Muscle of leg (tissue), 16 donors: Measurements from ENCODE around the gene ULK2. TPM values are rescaled to one million over a fixed set of nuclear protein-coding genes. Genes with fewer than 3 reads are reported as not detected.

Experiments used
- DNase-seq: peaks from one replicate; pipeline ENCODE4 v3.0.0; 2013
- H3K27ac ChIP-seq: one replicate; pipeline ENCODE4 v1.5.1; 2013; ENCODE audit warnings: mild to moderate bottlenecking, low read length, control low read depth
- H3K27me3 ChIP-seq: one replicate; pipeline ENCODE4 v1.6.1; 2013; ENCODE audit warnings: low read length; ENCODE audit not compliant: control insufficient read depth, insufficient read depth
- H3K36me3 ChIP-seq: one replicate; pipeline ENCODE4 v1.6.1; 2013; ENCODE audit warnings: low read length; ENCODE audit not compliant: control insufficient read depth, insufficient read depth
- H3K4me1 ChIP-seq: one replicate; pipeline ENCODE4 v1.6.1; 2013; ENCODE audit warnings: low read length; ENCODE audit not compliant: control insufficient read depth, insufficient read depth
- H3K4me3 ChIP-seq: one replicate; pipeline ENCODE4 v1.5.1; 2013; ENCODE audit warnings: low read length, control low read depth
- H3K9me3 ChIP-seq: replicated peaks from 2 replicates; pipeline ENCODE4 v1.6.1; 2013; ENCODE audit warnings: low read depth, low read length; ENCODE audit not compliant: control insufficient read depth
- WGBS: methylation state at CpG from one replicate; pipeline ENCODE4 v1.1.5; 2013; ENCODE audit warnings: missing lambda C conversion rate; ENCODE audit not compliant: insufficient coverage; 5-methylcytosine and 5-hydroxymethylcytosine counted together
- long read RNA-seq, 11 donors: transcript quantifications; one replicate each; lab custom pipeline, GENCODE V29; 2026
- polyA plus RNA-seq, 8 donors: library from polyadenylated mRNA; unstranded; fragments of 120-200 nt; gene quantifications; one replicate each; pipeline versions ENCODE4 v1.2.1 to v1.2.3, GENCODE V29; 2013; ENCODE audit warnings: inconsistent platforms in 1 of 8, low replicate concordance in 1 of 8; ENCODE audit not compliant: insufficient read length in 8 of 8, insufficient read depth in 1 of 8
- total RNA-seq: library from RNA; stranded (reverse); fragments of 120-200 nt; gene quantifications from one replicate; pipeline ENCODE4 v1.2.4, GENCODE V29; 2013

Gene ULK2
- total RNA-seq (17.2 TPM), polyA plus RNA-seq (10 to 100 TPM; 17.8 to 28.5 (median 21.5) TPM)
- long read RNA-seq, donor 1 = 0 reads
- long read RNA-seq, donor 2, partial matches to known transcripts = 0 of 1 reads
- long read RNA-seq, donor 2, other reads (novel, unspliced or antisense) = 0 of 1 reads
- long read RNA-seq, donor 3, full-length matches to known transcripts = 3 of 3 reads
- long read RNA-seq, donor 3, partial matches to known transcripts = 0 of 3 reads
- long read RNA-seq, donor 3, other reads (novel, unspliced or antisense) = 0 of 3 reads
- long read RNA-seq, donor 4, full-length matches to known transcripts = 3 of 3 reads
- long read RNA-seq, donor 4, partial matches to known transcripts = 0 of 3 reads
- long read RNA-seq, donor 4, other reads (novel, unspliced or antisense) = 0 of 3 reads
- long read RNA-seq, donor 5, full-length matches to known transcripts = 3 of 3 reads
- long read RNA-seq, donor 5, partial matches to known transcripts = 0 of 3 reads
- long read RNA-seq, donor 5, other reads (novel, unspliced or antisense) = 0 of 3 reads
- long read RNA-seq, donor 6, partial matches to known transcripts = 0 of 1 reads
- long read RNA-seq, donor 6, other reads (novel, unspliced or antisense) = 0 of 1 reads
- long read RNA-seq, donor 7 = 0 reads
- long read RNA-seq, donor 8 = 0 reads
- long read RNA-seq, donor 9, full-length matches to known transcripts = 2 of 2 reads
- long read RNA-seq, donor 9, partial matches to known transcripts = 0 of 2 reads
- long read RNA-seq, donor 9, other reads (novel, unspliced or antisense) = 0 of 2 reads
- long read RNA-seq, donor 10, partial matches to known transcripts = 0 of 1 reads
- long read RNA-seq, donor 10, other reads (novel, unspliced or antisense) = 0 of 1 reads
- long read RNA-seq, donor 11, partial matches to known transcripts = 0 of 1 reads
- long read RNA-seq, donor 11, other reads (novel, unspliced or antisense) = 0 of 1 reads

DNA sequence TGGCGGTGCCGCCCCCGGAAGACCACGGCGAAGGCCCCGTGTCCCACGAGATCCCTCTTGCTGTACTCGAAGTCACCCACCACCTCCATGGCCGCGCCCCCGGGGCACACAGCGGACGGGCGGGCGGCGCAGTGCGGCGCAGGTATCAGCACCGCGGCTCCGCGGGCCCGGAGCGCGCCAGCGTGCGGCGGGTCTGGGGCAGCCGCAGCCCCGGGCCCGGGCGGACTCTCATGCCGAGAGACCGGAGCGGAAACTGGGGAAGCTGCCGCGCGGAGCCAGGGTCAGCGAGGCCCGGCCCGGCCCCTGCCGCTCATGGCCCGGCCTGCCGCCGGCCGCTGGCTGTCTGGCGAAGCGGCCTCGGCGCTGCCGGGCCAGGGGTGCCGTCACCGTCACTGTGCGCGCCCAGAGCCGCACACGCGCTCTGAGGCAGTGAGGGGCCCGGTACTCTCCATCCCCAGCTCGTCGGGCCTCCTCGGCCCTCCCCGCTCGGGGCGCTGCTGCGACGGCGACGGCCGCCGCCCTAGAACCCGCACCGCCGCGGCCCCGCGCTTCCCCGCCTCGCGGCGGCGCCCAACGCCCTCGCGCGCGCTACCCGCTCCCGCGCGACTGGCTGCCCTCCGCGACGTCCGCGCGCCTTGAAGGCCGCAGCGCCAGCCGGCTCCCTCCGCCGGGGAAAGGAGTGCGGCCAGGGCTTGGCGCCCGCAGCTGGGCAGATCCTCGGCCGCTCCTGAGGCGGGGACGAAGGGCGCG, at the start of gene ULK2:
Gene ULK2, minus strand, starts transcription at position 608 of the 750 bp plus-strand sequence. Its CDS starts 519 bp downstream, at position 89.
- WGBS = under 1% methylated on average over 109 of the region's 111 CpGs
- Histone ChIP-seq H3K27me3 (no peaks in the 10 kb centered on the region), H3K9me3 (no peaks in the 10 kb centered on the region), H3K36me3 (peaks cover 11% of the 10 kb centered on the region), H3K4me1 (peaks cover 13% of the 10 kb centered on the region), H3K27ac (peak within 1 kb of the TSS; percentile 65), H3K4me3 (peak within 1 kb of the TSS; percentile 50)
- DNase-seq = peak; percentile 91

DNA sequence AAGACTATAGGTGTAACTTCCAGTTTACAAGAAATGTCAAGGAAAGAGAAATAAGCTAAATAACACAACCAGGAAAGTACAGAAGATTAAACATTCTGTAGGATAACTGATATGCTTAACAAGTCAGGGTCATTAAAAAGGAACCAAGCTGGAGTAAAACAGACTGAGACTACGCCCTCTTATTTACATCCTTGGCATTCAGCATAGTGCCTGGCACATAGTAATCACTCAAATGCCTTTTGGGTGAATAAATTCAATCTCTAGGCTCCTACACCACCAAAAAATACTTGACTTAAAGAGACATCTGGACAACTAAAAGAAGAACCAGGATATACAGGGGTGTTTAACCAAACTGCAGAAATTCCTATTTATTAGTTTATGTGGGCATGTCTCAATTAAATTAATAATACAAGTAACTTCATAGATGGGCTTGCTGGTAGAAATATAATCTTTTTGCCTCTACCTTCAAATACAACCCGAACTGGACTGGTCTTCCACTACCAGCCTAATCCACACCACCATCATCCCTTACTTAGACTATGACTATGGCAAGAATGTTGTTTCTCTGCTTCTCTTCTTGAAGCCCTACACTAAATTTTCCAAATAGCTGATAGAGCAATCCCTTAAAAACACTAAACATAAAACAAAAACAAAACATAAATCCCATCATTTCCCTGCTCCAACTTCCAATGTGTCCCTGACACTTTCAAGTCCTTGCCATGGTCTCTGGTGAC, 47.7 kb upstream of the ULK2 start:
- Histone ChIP-seq H3K4me1 (no peaks in the 10 kb centered on the region), H3K27ac (no peak overlapping the region), H3K9me3 (no peaks in the 10 kb centered on the region), H3K4me3 (no peak overlapping the region), H3K36me3 (peaks cover 54% of the 10 kb centered on the region), H3K27me3 (no peaks in the 10 kb centered on the region)
- 84% methylated on average over 2 of the region's 2 CpGs for WGBS
- DNase-seq = no peak

DNA sequence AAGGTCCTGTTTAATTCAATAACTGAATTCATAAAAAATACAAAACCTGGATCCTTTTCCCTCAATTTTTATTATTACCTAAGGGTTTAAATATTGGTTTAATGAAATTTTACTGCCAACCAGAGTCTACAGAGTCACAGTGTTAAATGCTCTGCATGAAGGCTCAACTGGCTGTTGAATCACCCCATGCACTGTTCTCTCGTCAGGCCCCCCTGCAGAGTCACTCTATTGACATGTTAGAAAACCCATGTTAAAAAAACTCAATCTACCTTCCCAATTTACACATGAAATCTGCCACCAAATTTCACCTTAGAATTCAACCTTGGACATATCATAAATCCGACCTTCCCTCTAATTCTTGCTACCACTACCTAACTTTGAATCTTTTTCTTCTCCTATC, 43.3 kb upstream of the ULK2 start:
- no peaks in the 10 kb centered on the region for H3K9me3 ChIP-seq
- WGBS = 76% methylated on average over 2 of the region's 2 CpGs
- DNase-seq = no peak
- no peaks in the 10 kb centered on the region for H3K27me3 ChIP-seq
- H3K36me3 ChIP-seq = peaks cover 58% of the 10 kb centered on the region
- no peak overlapping the region for H3K27ac ChIP-seq
- H3K4me1 ChIP-seq = no peaks in the 10 kb centered on the region
- H3K4me3 ChIP-seq = no peak overlapping the region

DNA sequence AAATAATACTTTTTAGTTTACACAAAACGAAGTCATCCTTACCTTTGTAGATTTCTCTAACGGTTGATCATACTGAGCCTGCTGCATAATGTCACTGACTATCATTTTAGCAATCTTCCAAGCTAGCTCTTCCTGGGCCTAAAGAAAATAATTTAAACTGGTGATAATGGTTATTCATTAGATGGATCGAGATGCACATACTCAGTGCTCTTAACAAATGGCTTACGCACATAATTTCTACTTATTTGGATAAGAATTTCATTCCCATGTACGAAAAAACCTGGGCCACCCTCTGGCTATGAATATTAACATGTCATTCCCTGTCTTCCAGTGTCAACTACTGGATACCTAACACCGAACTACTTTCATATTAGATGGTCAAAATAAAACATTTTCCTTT, 41.4 kb upstream of the ULK2 start:
- Histone ChIP-seq H3K27me3 (no peaks in the 10 kb centered on the region), H3K4me3 (no peak overlapping the region), H3K36me3 (peaks cover 58% of the 10 kb centered on the region), H3K27ac (no peak overlapping the region), H3K4me1 (no peaks in the 10 kb centered on the region), H3K9me3 (no peaks in the 10 kb centered on the region)
- no peak for DNase-seq
- WGBS = 100% methylated on average over 2 of the region's 6 CpGs

DNA sequence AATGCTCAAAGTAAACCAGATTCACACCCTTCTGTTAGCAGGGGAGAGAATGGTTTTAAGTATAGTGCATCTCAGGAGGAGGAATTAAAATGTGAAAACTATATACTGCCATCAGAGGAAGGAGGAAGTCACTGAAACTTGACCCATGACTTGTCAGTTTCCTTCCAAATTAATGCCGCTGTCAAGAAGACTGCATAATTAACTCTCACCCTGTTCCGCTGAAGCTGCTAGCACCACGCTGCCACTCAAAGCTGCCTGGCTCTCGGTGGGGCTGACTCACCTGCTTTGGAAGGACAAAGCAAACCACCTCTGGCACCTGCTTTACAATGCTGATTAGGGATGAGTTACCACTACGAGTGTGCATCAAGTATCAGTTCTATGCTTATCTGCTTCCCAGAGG, 37.8 kb upstream of the ULK2 start:
- H3K9me3 ChIP-seq = no peaks in the 10 kb centered on the region
- no peak overlapping the region for H3K4me3 ChIP-seq
- peak; percentile 25 for DNase-seq
- no peak overlapping the region for H3K27ac ChIP-seq
- no peaks in the 10 kb centered on the region for H3K27me3 ChIP-seq
- H3K4me1 ChIP-seq = no peaks in the 10 kb centered on the region
- peaks cover 61% of the 10 kb centered on the region for H3K36me3 ChIP-seq
- 90% methylated on average over 3 of the region's 5 CpGs for WGBS

DNA sequence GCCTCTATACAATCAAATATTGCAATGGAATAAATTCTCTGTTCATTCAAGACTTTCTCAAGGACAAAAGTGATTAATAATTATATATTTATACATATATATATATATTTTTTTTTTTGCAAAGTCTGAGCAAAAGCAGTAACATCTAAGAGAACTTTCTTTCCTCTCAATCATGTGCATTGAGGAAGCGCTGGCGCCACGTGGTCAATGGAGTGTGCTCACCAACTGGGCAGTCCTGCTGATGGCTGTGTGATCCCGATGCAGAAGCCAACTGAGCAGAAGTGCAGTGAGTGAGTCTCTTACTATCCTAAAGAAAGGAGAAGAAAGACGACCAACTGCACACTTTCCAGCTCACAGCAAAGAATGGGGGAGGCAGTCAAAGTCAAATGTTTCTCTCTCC, 37.2 kb upstream of the ULK2 start:
- no CpG with 5 or more reads among the region's 5 CpGs for WGBS
- H3K27ac ChIP-seq = no peak overlapping the region
- H3K36me3 ChIP-seq = peaks cover 65% of the 10 kb centered on the region
- no peaks in the 10 kb centered on the region for H3K27me3 ChIP-seq
- no peaks in the 10 kb centered on the region for H3K4me1 ChIP-seq
- peak; percentile 69 for DNase-seq
- no peaks in the 10 kb centered on the region for H3K9me3 ChIP-seq
- no peak overlapping the region for H3K4me3 ChIP-seq

DNA sequence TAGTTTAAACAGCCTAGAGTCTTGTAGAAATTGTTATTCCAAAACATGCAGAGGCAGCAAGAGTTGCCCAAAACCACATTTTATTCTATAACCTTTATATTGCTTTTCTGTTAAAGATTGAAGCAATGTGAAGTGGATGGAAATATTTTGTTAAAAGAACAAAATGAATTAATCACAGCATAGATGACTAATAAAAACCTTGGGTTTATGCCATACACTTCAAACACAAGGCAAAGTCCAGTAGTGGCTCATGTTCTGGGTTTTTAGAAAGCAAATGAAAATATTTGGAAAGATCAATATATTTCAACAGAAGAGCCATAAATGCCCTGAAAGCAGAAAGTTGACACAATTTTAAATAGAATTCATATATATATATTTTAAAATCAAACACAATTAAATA, 36.7 kb upstream of the ULK2 start:
- H3K27me3 ChIP-seq = no peaks in the 10 kb centered on the region
- H3K4me1 ChIP-seq = no peaks in the 10 kb centered on the region
- peaks cover 60% of the 10 kb centered on the region for H3K36me3 ChIP-seq
- no peaks in the 10 kb centered on the region for H3K9me3 ChIP-seq
- no peak overlapping the region for H3K4me3 ChIP-seq
- DNase-seq = no peak
- H3K27ac ChIP-seq = no peak overlapping the region

DNA sequence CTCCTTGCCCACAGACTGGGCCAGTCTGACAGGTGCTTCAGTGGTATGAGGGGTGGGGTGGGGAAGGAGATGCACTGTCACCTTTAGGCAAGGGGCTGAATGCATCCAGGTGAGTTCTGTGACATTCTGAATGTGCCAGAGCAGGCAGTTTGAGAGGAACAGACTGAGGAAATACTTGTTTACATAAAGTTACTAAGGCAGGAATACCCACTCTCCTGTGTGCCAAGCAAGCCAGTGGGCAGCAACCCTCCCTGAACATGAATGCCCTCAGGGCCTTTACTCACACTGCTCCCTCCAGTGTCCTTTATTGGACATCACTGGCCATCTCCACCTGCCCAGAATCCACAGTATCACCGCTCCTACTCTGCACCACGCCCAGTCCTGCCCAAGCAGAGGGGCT, 33.1 kb upstream of the ULK2 start:
- no peak overlapping the region for H3K4me3 ChIP-seq
- DNase-seq = no peak
- peaks cover 33% of the 10 kb centered on the region for H3K36me3 ChIP-seq
- peaks cover 6% of the 10 kb centered on the region for H3K4me1 ChIP-seq
- H3K9me3 ChIP-seq = no peaks in the 10 kb centered on the region
- H3K27me3 ChIP-seq = no peaks in the 10 kb centered on the region
- no CpG with 5 or more reads among the region's 2 CpGs for WGBS
- no peak overlapping the region for H3K27ac ChIP-seq

DNA sequence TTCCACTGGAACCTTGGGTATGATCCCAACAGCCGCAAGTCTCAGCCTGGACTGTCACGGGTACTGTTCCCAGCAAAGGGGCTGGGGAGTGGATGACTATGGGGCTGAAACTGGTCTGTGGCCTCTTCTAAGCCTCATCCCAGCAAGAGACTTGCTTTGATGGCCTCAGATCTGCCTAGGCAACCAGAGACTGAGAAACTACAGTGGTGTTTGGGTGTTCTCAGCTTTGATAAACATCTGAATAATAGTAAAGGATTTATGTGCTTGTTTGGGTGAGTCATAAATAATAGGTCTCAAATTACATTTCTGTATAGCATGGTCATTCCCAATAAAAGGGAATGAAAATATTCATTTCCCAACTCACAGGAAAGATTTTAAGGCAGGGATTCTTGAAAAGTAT, 30.2 kb upstream of the ULK2 start:
- no peak for DNase-seq
- H3K36me3 ChIP-seq = peaks cover 20% of the 10 kb centered on the region
- H3K27me3 ChIP-seq = no peaks in the 10 kb centered on the region
- H3K27ac ChIP-seq = no peak overlapping the region
- H3K4me3 ChIP-seq = no peak overlapping the region
- peaks cover 6% of the 10 kb centered on the region for H3K4me1 ChIP-seq
- no peaks in the 10 kb centered on the region for H3K9me3 ChIP-seq
- WGBS = no CpG with 5 or more reads among the region's 2 CpGs
